ENCODE data around the gene IMMP1L. TPM values are rescaled to one million over a fixed set of nuclear protein-coding genes. Genes with fewer than 3 reads are reported as not detected.

IMMP1L gene
- polyA plus RNA-seq, 4 donors = 46.5 to 58.5 (median 52.9) TPM

DNA sequence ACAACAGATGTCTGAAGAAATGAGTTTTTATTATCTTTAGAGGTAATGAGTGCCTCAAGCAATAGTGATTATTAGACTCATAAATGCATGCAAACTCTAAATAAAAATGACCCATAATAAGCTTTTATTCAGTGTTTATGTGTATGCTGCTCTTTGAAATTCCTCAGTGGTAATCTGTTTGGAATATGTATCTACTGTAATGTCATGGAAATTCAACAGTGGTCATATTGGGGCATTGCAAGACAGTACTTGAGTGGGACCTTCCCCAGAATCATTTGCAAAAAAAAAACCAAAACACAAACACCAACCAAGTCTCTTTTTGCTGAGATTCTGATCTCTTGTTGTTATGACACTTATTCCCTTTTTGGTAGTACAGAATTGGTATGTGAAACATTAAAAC, 104.8 kb downstream of the IMMP1L start:
- no peak for DNase-seq (ENCODE audit: low read depth in 4 of 4, low spot score in 2 of 4)

DNA sequence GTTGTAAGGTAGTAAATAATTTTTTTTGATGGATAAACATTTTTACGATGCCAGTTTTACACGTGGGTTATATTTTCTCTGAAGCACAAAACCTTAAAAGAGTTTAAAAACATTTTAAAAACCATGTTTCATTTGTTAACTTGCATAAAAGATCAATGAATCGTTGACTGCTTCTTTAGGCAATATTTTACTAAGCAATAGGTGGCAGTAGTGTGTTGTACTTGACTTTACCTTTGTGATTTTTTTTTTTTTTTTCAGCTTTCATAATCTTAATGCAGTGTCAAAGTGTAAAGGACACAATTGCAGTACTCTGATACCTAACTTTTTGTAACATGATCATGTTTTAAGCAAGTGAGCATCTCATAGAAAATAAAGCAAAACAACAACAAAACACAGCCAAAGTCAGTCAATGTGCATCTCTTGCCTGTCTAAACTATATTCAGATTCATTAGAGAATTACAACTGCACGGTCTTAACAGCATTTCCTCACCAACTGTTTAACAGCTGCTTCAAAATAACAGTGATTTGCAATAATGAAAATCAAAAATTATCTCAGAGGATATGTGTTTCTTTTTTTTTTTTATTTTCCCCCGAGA, 112.1 kb downstream of the IMMP1L start:
- DNase-seq (ENCODE audit: low read depth in 4 of 4, low spot score in 2 of 4) = no peak

DNA sequence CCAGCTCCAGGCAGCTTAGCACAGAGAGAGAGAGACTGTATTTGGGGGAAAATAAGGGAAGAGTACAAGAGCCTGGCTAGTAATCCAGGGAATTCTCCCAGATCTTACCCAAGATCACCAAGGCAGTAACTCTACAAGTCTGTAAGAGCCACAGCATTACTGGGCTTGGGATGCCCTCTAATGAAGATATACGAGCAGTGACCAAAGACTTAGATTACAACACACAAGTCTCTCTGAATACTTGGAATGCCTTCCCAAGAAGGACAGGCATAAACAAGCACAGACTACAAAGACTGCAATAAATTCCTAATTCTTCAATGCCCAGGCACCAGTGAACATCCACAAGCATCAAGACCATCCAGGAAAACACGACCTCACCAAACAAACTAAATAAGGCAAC, 122.0 kb downstream of the IMMP1L start:
- no peak for DNase-seq (ENCODE audit: low read depth in 4 of 4, low spot score in 2 of 4)

DNA sequence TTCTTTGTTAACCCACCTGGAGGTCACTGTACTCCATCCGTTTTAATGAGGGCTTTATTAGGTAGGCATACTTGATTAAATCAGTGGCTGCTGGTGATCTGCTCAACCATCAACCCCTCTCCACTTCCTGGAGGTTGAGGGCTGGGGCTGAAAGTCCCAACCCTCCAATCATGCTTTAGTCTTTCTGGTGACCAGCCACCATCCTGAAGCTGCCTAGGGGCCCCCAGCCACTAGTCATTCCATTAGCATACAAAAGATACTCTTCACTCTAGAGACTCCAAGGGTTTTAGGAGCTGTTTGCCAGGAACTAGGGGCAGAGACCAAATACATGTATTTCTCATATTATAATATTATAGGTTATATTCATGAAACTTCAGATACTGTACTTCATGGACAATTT, 126.3 kb downstream of the IMMP1L start:
- no peak for DNase-seq (ENCODE audit: low read depth in 4 of 4, low spot score in 2 of 4)

Other genes with a start within 250 kb of the IMMP1L start
- 1 to 10 TPM; 3.4 to 7.3 (median 5.1) TPM for gene DCDC1, start 139.9 kb downstream of the IMMP1L start, polyA plus RNA-seq (ENCODE audit: insufficient read length in 4 of 4)
- 10 to 100 TPM; 19.2 to 34.0 (median 25.1) TPM for gene DNAJC24, start 139.8 kb downstream of the IMMP1L start, polyA plus RNA-seq (ENCODE audit: insufficient read length in 4 of 4)
- 10 to 100 TPM; 22.9 to 29.2 (median 25.5) TPM for gene ELP4, start 145 bp upstream of the IMMP1L start, polyA plus RNA-seq (ENCODE audit: insufficient read length in 4 of 4)

Measured in left renal cortex interstitium (tissue), 4 donors.